Loucy (cell line): ENCODE data around the gene TIMM50.

Source experiments
- CTCF ChIP-seq: fragments of 200-600 bp; sonication (generic); conservative IDR thresholded peaks from 2 replicates; pipeline ENCODE4 v1.5.1; 2014; ENCODE audit warnings: mild to moderate bottlenecking, antibody characterized with exemption, low read length
- EZH2phosphoT487 ChIP-seq: fragments of 200-600 bp; IDR thresholded peaks from 2 replicates; pipeline ENCODE4 v1.6.1; 2018; ENCODE audit warnings: antibody characterized with exemption, mild to moderate bottlenecking, moderate library complexity, borderline replicate concordance

GRCh38 chr19:39474139-39474620, 6.5 kb upstream of the TIMM50 start:
- peak; percentile 81 for TF ChIP-seq CTCF
- no peak for TF ChIP-seq EZH2phosphoT487
